B cell (primary cell): Measurements from ENCODE around the gene CCDC57. TPM values are rescaled to one million over a fixed set of nuclear protein-coding genes. Genes with fewer than 3 reads are reported as not detected.
A peak's percentile ranks its signal among the peaks of the same experiment; 100 is the strongest.

ENCODE experiments used
- ATAC-seq: fragments of 200-7000 bp; cut with Tn5 transposase; one replicate; pipeline ENCODE4 v1.10.0; 2021; ENCODE audit warnings: low read depth, mild to moderate bottlenecking, moderate number of reproducible peaks, moderate library complexity
- CTCF ChIA-PET: fragments of 350-600 bp; sonication (Branson Sonifier 250); formaldehyde crosslinking; loops from one replicate; lab custom pipeline; 2021; ENCODE audit warnings: antibody characterized with exemption, inconsistent platforms; lab: Charles Lee
- POLR2A ChIA-PET: fragments of 350-600 bp; sonication (Branson Sonifier 250); formaldehyde crosslinking; loops from one replicate; lab custom pipeline; 2021; ENCODE audit warnings: antibody characterized with exemption; lab: Charles Lee
- DNase-seq: peaks from one replicate; pipeline ENCODE4 v3.0.0; 2013
- H2AFZ ChIP-seq: 2 replicates; pipeline ENCODE4 v1.6.1; 2012; ENCODE audit warnings: mild to moderate bottlenecking, low read depth, low read length; ENCODE audit not compliant: insufficient read depth, poor library complexity, severe bottlenecking
- H3K27ac ChIP-seq, 2 donors: 1 replicate in 1 of 2; 2 replicates in 1 of 2; pipeline ENCODE4 v1.5.1; 2012 to 2013; ENCODE audit warnings: low read length in 2 of 2, mild to moderate bottlenecking in 2 of 2, moderate library complexity in 1 of 2
- H3K27me3 ChIP-seq, 4 experiments: fragments of 200-600 bp in 1 of 4; sonication (generic) in 1 of 4; replicated peaks in 1 of 4; 1 replicate in 2 of 4; 2 replicates in 2 of 4; pipeline versions ENCODE4 v1.6.1 to v1.7.0; 2013 to 2016; ENCODE audit warnings: low read length in 3 of 4, mild to moderate bottlenecking in 2 of 4, mixed read lengths in 1 of 4, moderate library complexity in 1 of 4; ENCODE audit not compliant: insufficient read depth in 4 of 4, control insufficient read depth in 3 of 4; ENCODE audit errors: control extremely low read depth in 1 of 4
- H3K36me3 ChIP-seq, 2 experiments: replicated peaks in 1 of 2; 1 replicate in 1 of 2; 2 replicates in 1 of 2; pipeline versions ENCODE4 v1.6.1 to v1.7.1; 2013; ENCODE audit warnings: low read length in 1 of 2; ENCODE audit not compliant: insufficient read depth in 2 of 2, control insufficient read depth in 1 of 2; ENCODE audit errors: control extremely low read depth in 1 of 2, extremely low read depth in 1 of 2
- H3K4me1 ChIP-seq, 2 donors: fragments of 200-600 bp in 1 of 2; sonication (generic) in 1 of 2; 1 replicate in 1 of 2; 2 replicates in 1 of 2; pipeline versions ENCODE4 v1.5.1 to v1.6.1; 2013 to 2017; ENCODE audit warnings: low read length in 2 of 2; ENCODE audit not compliant: control insufficient read depth in 2 of 2, insufficient read depth in 2 of 2
- H3K4me2 ChIP-seq: replicated peaks from 2 replicates; pipeline ENCODE3; 2012; ENCODE audit warnings: mild to moderate bottlenecking, low read depth, low read length; ENCODE audit not compliant: poor library complexity, severe bottlenecking
- H3K4me3 ChIP-seq, 5 experiments: fragments of 200-600 bp in 1 of 5; sonication (generic) in 1 of 5; 1 replicate in 3 of 5; 2 replicates in 2 of 5; pipeline versions ENCODE4 v1.5.1 to v1.7.0; 2011 to 2016; ENCODE audit warnings: low read length in 4 of 5, mild to moderate bottlenecking in 4 of 5, low read depth in 2 of 5, control low read depth in 1 of 5, moderate library complexity in 1 of 5; ENCODE audit not compliant: insufficient read depth in 1 of 5; ENCODE audit errors: control extremely low read depth in 1 of 5, extremely low read depth in 1 of 5
- H3K79me2 ChIP-seq: fragments of 200-600 bp; sonication (generic); one replicate; pipeline ENCODE4 v1.6.0; 2016; ENCODE audit warnings: low read length; ENCODE audit not compliant: control insufficient read depth, insufficient read depth
- H3K9ac ChIP-seq: fragments of 200-600 bp; sonication (generic); 2 replicates; pipeline ENCODE4 v1.6.1; 2017; ENCODE audit warnings: mild to moderate bottlenecking, low read length, moderate library complexity
- H3K9me3 ChIP-seq, 3 donors: one replicate each; pipeline versions ENCODE4 v1.6.1 to v1.7.1; 2013; ENCODE audit warnings: low read length in 2 of 3; ENCODE audit not compliant: control insufficient read depth in 2 of 3, insufficient read depth in 1 of 3; ENCODE audit errors: control extremely low read depth in 1 of 3
- H4K20me1 ChIP-seq: 2 replicates; pipeline ENCODE4 v1.6.0; 2012; ENCODE audit warnings: mild to moderate bottlenecking, low read length; ENCODE audit not compliant: insufficient read depth, control insufficient read depth, poor library complexity, severe bottlenecking
- H3K27ac Mint-ChIP-seq: one replicate; pipeline ENCODE4 v1.8.0; 2021; ENCODE audit warnings: mixed read lengths
- H3K27me3 Mint-ChIP-seq: one replicate; pipeline ENCODE4 v1.8.0; 2021; ENCODE audit warnings: mixed read lengths
- H3K4me1 Mint-ChIP-seq: one replicate; pipeline ENCODE4 v1.8.0; 2021; ENCODE audit warnings: mixed read lengths
- H3K4me3 Mint-ChIP-seq: one replicate; pipeline ENCODE4 v1.8.0; 2021; ENCODE audit warnings: mixed read lengths
- H3K9me3 Mint-ChIP-seq: one replicate; pipeline ENCODE4 v1.8.0; 2022; ENCODE audit warnings: mixed read lengths; ENCODE audit not compliant: insufficient read depth
- EZH2 ChIP-seq: IDR thresholded peaks from 2 replicates; pipeline ENCODE4 v1.6.1; 2012; ENCODE audit warnings: borderline replicate concordance, low read depth, mild to moderate bottlenecking, moderate library complexity, low read length; ENCODE audit not compliant: insufficient read depth, poor library complexity, severe bottlenecking
- WGBS: methylation state at CpG from one replicate; pipeline ENCODE4 v1.1.5; 2013; ENCODE audit warnings: missing lambda C conversion rate; ENCODE audit not compliant: insufficient coverage; 5-methylcytosine and 5-hydroxymethylcytosine counted together
- intact Hi-C: fragments of 100-400 bp; cut with micrococcal nuclease; formaldehyde crosslinking; loops from one replicate; pipeline ENCODE4 v1.10.0; 2022
- polyA plus RNA-seq: library from polyadenylated mRNA; depleted of rRNA; stranded (reverse); fragments of >200 nt; gene quantifications from 2 replicates; pipeline ENCODE4 v1.2.3, GENCODE V29; 2012
- total RNA-seq, 2 donors: library from RNA; stranded (reverse); fragments of 120-200 nt in 1 of 2; gene quantifications; 1 replicate in 1 of 2; 2 replicates in 1 of 2; pipeline versions ENCODE4 v1.2.3 to v1.2.4, GENCODE V29; 2013 to 2022
- TF ChIP-seq, protein P1 (sequence below): fragments of 200-600 bp; IDR thresholded peaks from one replicate; pipeline ENCODE4 v1.8.0; 2022; ENCODE audit warnings: antibody characterized with exemption, mild to moderate bottlenecking

CCDC57 gene
- total and polyA plus RNA-seq, 2 donors (not counting 1 experiment from before 2014, with no cell fraction given): 49.7 to 67.2 TPM

DNA sequence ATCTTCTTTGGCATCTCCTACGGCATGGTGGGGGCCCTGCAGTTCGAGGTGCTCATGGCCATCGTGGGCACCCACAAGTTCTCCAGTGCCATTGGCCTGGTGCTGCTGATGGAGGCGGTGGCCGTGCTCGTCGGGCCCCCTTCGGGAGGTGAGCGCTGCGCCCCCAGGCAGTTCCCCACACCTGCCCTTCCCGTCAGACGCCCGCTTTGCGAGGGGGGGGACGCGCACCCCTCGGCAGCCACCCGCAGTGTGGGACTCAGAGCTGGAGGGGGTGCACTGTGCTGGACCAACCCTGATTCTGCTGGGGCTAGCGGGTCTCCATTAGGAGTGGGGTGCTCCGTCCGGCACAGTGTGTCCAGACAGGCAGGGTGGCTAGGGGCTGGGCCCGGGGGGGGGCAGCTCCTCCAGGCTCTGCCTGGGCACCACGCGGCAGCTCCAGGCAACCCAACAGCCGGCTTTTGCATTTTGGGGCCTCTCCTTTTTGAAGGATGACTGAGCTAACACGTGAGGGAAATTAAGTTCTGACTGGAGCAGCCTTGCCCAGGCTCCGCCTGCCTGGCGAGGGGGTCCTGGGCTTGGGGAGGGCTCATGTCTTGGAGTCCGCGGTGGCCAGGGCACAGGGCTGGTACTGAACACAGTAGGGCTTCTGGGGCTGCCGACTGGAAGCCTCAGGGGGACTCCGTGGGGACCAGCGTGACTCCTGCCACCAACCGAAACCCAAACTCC lies 25.3 kb upstream of the CCDC57 start:
- ATAC-seq: no peak
- Histone ChIP-seq H3K4me1 (peaks cover 14 to 63% of the 10 kb centered on the region in 2 donors), H3K79me2 (peaks cover 21% of the 10 kb centered on the region), H3K36me3 (peaks cover 0 to 16% of the 10 kb centered on the region in 2 experiments), H3K4me3 (peak overlapping the region in 1 of 5 experiments; percentile 11), H3K9ac (no peak overlapping the region), H3K27me3 (no peaks in the 10 kb centered on the region), H4K20me1 (peaks cover 88% of the 10 kb centered on the region), H3K9me3 (peaks cover 0 to under 1% (median 0%) of the 10 kb centered on the region in 3 donors), H3K4me2 (peak overlapping the region; percentile 69), H2AFZ (no peak overlapping the region), H3K27ac (peak overlapping the region in 1 of 2 donors; percentile 39)
- DNase-seq: no peak
- 76% methylated on average over 25 of the region's 34 CpGs for WGBS
- Mint-ChIP-seq H3K4me3 (no peak overlapping the region), H3K4me1 (peaks cover 58% of the 10 kb centered on the region), H3K27ac (peak overlapping the region; percentile 32), H3K9me3 (no peaks in the 10 kb centered on the region), H3K27me3 (no peaks in the 10 kb centered on the region)
- intact Hi-C loops: no loop called here
- ChIA-PET POLR2A (interaction anchor here (0.8 kb wide), 1 partner anchor 32 kb away, joined by 7 read pairs; no protein-coding TSS in a partner anchor), CTCF (interaction anchor here (1.0 to 5.1 kb wide), 4 partner anchors 32 to 86 kb away, joined by 3 to 53 read pairs (median 6); no protein-coding TSS in a partner anchor)
- no peak for TF ChIP-seq EZH2
- TF ChIP-seq, protein P1, sequence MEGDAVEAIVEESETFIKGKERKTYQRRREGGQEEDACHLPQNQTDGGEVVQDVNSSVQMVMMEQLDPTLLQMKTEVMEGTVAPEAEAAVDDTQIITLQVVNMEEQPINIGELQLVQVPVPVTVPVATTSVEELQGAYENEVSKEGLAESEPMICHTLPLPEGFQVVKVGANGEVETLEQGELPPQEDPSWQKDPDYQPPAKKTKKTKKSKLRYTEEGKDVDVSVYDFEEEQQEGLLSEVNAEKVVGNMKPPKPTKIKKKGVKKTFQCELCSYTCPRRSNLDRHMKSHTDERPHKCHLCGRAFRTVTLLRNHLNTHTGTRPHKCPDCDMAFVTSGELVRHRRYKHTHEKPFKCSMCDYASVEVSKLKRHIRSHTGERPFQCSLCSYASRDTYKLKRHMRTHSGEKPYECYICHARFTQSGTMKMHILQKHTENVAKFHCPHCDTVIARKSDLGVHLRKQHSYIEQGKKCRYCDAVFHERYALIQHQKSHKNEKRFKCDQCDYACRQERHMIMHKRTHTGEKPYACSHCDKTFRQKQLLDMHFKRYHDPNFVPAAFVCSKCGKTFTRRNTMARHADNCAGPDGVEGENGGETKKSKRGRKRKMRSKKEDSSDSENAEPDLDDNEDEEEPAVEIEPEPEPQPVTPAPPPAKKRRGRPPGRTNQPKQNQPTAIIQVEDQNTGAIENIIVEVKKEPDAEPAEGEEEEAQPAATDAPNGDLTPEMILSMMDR: no peak
